ENCODE results near the gene TMEM214. TPM values are rescaled to one million over a fixed set of nuclear protein-coding genes. Genes with fewer than 3 reads are reported as not detected.

TMEM214 gene
- total RNA-seq, 2 experiments from 2014 or later: 38.3 to 41.3 TPM

GRCh38 chr2:27089111-27089954 lies 56.6 kb downstream of the TMEM214 start:
- intact Hi-C loops (cut with micrococcal nuclease): loop anchor here (5.0 kb wide), 1 partner anchor 43 kb away; the partner anchor contains the start of gene PREB
- peaks cover 2% of the 10 kb centered on the region for H3K36me3 Mint-ChIP-seq (ENCODE audit: low read depth)
- H3K27me3 Mint-ChIP-seq (ENCODE audit: low read depth): no peaks in the 10 kb centered on the region
- no peak for DNase-seq
- H3K4me3 Mint-ChIP-seq: no peak overlapping the region
- H3K27ac Mint-ChIP-seq: no peak overlapping the region
- peaks cover 26% of the 10 kb centered on the region for H3K4me1 Mint-ChIP-seq (ENCODE audit: low read depth)
- CTCF ChIA-PET: interaction anchor here (0.8 to 1.3 kb wide), 4 partner anchors 10 to 214 kb away, joined by 3 to 5 read pairs (median 3); no protein-coding TSS in a partner anchor
- H3K9me3 Mint-ChIP-seq: no peaks in the 10 kb centered on the region

Other genes starting within 250 kb of the TMEM214 start
- gene CENPA, start 246.9 kb upstream of the TMEM214 start, total RNA-seq: 10 to 100 TPM; 42.9 to 43.6 TPM
- under 1 TPM in 1 of 2 experiments, not detected in 1; 0.07 TPM for gene DPYSL5, start 184.8 kb upstream of the TMEM214 start, total RNA-seq
- 1 to 10 TPM; 2.9 to 3.8 TPM for gene MAPRE3, start 62.3 kb upstream of the TMEM214 start, total RNA-seq
- gene AGBL5, start 18.7 kb downstream of the TMEM214 start, total RNA-seq: 10 to 100 TPM; 19.1 to 19.7 TPM
- 100 to 1,000 TPM; 257 to 282 TPM for gene OST4, start 38.7 kb downstream of the TMEM214 start, total RNA-seq
- under 1 TPM; 0.15 to 0.29 TPM for gene EMILIN1, start 45.6 kb downstream of the TMEM214 start, total RNA-seq
- gene KHK, start 53.8 kb downstream of the TMEM214 start, total RNA-seq: 10 to 100 TPM in 1 of 2 experiments, 1 to 10 TPM in 1; 9.5 to 10.2 TPM
- gene CGREF1, start 86.2 kb downstream of the TMEM214 start, total RNA-seq: 1 to 10 TPM; 5.8 to 6.6 TPM
- gene ABHD1, start 90.8 kb downstream of the TMEM214 start, total RNA-seq: under 1 TPM; 0.17 to 0.19 TPM
- 10 to 100 TPM; 45.2 to 49.5 TPM for gene PREB, start 101.7 kb downstream of the TMEM214 start, total RNA-seq
- not detected for gene PRR30, start 106.4 kb downstream of the TMEM214 start, total RNA-seq
- not detected for gene TCF23, start 116.0 kb downstream of the TMEM214 start, total RNA-seq
- 10 to 100 TPM; 80.5 to 80.8 TPM for gene ATRAID, start 179.1 kb downstream of the TMEM214 start, total RNA-seq
- gene SLC5A6, start 179.3 kb downstream of the TMEM214 start, total RNA-seq: 10 to 100 TPM; 22.6 to 24.8 TPM
- gene CAD, start 184.4 kb downstream of the TMEM214 start, total RNA-seq: 100 to 1,000 TPM; 109 to 112 TPM
- gene SLC30A3, start 230.1 kb downstream of the TMEM214 start, total RNA-seq: under 1 TPM; 0.55 to 0.67 TPM
- gene DNAJC5G, start 242.5 kb downstream of the TMEM214 start, total RNA-seq: not detected
- gene TRIM54, start 249.5 kb downstream of the TMEM214 start, total RNA-seq: not detected